Activated effector memory CD4-positive, alpha-beta T cell treated with Interleukin-2 at 50 U/mL for 16 hours (primary cell): ENCODE measurements around the gene RAB6B.

Experiments used
- DNase-seq: peaks from one replicate; pipeline ENCODE4 v3.0.0-alpha.2; 2020

Gene RAB6B

DNA sequence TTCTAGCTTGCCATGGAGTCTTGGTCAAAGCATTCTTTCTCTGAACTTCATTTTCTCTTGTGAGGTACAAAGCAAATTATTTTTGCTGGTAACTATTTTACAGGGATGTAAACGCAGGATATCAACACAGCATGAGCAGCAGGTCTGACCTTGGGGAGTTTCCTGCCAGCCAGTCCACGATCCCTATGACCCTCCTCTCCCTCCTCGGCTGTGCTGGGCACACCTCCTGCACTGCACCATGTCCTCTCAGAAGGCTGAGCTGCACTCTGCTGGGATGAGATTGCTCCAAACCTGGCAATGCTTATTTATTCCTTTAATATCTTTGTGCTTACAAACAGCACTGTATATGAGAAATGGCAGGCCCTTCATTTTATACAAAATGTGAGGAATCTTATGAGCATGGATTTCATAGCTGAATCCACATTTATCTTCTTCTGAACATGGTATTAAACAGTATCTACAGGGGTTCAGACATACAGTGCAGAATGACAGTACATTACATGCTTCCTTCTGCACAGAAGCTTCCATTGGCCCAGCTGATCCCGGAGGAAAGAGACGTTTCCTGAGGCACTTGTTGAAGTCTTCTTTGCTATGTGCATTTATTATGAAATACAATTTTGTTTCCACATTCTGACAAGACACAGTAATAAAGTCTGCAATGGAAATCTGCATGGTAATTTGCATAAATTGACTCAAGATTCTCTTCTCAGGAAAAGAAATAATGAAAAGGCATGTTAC lies 41.2 kb downstream of the RAB6B start:
- no peak for DNase-seq

DNA sequence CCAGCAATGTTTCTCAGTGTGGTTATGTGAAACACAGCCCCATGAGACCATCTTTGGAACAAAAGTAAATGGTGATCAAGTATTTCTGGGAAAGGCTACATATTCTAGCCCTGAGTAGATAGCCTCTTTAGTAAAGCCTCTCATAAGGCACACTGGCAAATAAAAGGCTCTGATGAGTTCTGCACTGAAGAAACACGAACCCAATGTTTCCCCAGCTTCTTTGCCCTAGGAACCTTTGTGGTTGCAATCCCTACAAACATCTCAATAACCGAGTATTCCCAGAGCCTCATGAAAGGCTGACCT lies 41.8 kb downstream of the RAB6B start:
- DNase-seq = no peak

DNA sequence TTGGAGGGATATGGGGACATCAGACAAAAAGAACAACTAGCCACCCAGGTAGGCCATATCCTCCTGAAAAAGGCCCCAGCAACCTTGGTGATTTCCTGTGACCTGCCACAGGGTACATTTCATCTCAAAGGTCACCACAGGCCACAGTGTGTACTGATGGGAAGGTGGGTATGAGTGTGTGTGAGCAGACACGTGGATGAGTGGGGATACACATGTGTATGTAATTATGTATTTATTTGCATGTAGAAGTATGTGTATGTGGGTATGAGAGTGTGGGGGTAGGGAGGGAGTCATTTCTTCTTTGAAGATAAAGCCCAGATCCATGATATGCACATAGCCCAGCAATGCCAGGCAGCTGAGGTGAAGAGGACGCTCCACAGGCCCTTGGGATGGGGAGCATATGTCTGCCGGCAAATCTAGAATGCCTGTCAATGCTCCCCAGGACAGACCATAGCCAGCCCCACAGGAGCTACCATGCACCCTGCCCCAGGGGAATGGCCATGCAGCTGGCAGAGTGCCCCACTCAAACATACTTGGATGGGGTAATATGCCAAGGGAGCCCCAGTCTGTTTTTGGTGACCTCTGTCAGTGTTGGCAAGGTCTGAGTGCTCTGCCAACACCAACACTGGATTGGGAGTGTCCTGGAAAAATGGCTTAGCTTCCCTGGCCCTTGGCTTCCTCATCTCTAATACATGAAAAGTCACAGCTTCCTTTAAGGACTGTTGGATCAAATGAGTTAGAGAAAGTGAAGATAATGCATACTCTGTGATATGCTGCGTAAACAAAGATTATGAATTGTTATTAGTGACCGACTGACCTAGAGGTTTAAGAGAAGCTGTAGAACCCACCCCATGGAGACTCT lies 42.4 kb downstream of the RAB6B start:
- no peak for DNase-seq

DNA sequence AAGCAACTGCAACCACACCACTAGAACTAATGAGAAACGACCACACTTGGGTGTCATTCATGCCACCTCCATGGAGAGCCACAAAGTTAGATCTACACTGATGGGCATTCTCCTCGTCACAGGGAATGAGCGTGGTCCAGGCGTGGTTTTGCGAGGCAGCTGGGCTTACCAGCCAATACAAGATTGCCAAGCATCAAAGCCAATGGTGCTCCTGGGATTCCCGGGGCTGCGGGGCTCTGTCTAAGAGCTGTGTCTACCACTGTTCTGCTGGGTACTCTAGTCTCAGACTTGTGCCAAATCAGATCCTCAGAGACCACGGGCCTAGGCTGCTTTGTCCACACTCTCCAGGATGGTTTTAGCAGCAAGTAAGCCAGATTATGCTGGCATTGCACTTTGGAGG lies 43.8 kb downstream of the RAB6B start:
- no peak for DNase-seq

DNA sequence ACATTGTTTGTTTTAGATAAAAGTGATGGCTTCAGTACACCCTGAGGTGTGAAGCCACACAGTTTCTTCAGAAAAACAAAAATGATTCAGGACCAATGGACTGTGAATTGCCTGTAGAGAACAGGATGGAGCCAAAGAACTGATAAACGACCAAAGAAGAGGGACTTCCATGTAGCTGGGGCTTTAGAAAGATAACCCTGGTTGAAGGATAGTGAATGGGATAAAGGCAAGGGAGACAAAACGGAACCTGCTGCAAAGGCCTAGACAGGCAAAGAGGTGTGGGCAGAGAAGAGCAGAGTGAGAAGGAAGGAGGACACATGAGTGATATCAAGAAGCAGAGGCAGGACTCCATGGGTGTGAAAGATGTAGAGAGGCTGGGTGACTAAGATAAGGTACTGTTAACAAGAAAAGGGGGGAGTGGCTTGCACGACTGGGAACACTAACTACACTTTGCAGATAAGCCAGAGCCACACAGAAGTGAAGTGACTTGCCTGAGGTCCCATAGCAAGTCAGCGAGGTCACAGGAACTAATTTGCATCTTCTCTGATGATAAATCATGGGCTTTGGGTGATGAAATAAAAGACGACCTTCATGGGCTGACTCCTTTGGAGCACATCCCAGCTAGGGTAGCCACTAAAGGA lies 44.3 kb downstream of the RAB6B start:
- DNase-seq = no peak

DNA sequence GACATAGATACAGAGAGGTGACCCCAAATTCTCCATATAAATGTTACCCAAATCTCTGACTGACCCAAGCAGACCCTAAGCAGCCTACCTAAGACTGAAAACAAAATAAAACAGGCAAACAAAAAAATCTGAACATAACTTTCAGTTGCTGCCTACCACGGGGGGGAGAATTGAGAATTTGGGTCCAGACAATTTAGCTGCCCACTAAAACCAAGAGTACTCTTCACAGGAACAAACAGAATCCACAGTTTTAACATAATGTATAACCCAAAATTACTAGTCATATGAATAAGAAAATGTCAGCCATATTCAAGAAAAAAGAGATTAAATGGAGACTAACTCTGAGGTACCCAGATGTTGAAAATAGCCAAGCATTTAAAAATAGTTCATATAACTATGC lies 45.6 kb downstream of the RAB6B start:
- no peak for DNase-seq

DNA sequence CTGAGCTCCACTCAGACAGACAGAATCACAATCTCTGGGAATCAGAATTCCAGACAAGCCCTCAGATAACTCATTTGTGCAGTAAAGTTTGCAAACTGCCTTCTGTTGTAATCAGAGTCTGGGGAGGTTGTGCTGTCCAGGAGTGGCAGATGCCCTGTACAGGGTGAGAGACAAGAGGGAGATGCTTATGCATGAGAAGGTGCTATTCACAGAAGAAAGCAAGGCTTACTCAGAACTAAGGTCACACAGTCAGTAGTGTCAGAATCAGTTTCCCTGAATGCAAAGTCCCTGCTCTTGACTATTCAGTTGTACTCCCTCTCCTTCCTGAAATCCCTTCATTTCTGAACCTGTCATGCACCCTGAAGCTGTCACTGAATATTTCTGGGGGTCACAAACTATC lies 46.3 kb downstream of the RAB6B start:
- DNase-seq = no peak

DNA sequence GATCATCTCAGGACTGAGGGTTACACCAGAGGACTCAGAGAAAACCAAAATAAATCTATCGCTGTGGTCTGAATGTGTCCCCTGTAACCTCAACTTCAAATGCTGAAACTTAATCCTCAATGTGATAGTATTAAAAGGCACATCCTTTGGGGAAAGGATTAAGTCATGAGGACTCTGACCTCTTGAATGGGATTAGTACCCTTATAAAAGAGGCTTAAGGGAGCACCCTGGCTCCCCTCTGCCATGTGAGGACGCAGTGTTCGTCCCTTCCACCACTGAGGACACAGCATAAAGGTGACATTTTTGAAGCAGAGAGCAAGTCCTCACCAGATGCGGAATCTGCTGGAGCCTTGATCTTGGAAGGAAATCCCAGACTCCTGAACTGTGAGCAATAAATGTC lies 50.6 kb downstream of the RAB6B start:
- no peak for DNase-seq

DNA sequence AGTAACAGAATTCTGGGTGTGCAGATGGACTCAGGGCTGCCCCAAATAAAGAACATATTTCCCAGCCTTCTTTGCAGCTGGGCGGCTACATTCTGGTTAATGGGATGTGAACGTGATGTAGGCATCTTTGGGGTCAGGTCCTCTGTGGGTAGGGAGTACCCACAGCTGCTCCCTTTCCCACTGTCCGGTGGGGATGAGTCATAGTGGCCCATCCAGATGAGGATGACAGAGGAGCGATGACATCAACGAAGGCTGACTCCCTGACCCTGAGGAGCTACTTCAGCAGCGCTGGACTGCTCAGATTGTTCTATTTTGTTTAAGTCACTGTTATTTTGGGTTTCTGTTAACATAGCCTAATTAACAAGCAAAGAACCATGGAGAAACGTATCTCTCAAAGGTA lies 52.0 kb downstream of the RAB6B start:
- no peak for DNase-seq

DNA sequence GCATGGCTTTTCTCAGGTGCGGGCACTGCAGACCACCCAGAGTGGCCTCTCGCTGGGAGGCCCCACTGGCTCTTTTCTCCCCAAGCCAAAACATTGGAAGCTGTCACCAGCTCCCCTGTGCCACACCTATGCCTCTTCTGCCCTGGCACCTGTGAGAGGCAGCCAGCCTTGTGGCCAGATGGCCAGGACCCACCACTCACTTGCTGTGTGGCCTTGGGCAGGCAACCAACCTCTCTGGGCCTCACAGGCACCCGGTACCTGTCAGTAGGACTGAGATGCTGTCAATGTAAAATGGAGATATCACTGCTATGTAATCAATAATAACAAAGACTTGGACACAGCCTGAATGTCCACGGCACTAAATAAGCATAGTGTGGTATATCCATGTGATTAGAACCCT lies 53.5 kb downstream of the RAB6B start:
- no peak for DNase-seq

DNA sequence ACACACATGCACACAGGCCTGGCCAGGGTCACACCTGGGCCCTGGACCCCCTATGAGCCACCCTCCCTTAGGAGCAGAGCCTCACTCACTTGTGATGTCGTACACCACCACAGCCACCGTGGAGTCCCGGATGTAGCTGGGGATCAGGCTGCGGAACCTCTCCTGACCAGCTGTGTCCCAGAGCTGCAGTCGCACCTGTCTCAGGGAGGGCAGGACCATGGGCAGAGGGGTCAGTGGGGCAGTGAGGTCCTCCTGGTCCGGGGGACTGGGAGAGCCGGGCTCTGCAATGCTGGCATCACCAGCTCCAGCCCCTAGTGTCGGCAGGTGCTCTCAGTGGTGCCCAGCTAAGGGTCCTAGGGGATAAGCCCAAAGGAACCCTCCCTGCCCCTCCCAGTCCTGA lies 54.5 kb downstream of the RAB6B start:
- DNase-seq = no peak

DNA sequence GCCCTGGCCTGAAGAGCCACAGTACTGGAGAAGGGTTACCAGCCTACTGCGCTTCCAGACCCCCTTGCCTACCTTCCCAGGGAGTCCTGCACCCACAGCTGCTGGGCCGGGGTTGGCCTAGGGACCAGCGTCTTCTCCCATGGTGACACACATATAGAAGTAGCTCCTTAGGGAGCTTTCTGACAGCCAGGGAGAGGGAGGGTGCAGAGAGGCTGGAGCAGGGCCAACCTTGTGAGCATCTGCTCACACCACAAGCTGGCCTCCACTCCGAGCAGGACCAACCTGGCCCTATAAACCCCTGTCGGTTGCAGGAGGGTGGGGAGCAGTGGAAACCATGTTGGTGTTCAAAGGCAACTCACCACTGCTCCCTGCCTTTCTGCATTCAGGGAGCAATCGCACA lies 54.9 kb downstream of the RAB6B start:
- DNase-seq = no peak

DNA sequence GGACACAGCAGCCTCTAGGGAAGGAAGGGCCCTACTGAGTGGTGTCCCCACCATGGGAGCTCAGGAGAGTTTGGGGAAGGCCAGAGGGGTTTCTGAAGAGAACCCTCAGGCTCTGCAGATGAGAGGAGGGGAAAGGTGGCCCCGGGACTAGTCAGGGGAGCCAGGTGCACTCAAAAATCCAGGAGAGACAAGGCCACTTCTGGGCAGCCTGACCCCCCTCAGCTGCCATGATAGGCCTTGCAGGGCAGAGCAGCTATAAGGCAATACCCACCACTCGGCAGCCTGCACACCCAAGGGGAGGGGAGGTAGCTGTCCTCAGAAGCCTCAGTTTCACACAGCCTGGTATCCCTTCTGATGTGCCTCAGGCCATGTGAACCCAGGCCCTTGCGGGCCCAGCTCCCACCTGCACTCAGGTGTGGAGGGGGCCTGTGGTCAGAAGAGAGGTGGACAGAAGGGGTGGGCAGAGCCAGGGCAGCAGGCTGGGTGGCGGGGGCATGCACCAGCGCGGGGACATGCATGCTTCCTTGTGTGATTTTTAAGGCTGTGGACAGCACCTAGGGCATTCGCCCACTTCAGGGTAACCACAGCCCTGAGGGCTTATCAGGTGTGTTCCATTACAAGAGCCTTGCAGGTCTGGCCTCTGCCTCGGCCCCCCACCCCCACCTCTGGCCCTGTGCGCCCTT lies 55.5 kb downstream of the RAB6B start:
- no peak for DNase-seq

DNA sequence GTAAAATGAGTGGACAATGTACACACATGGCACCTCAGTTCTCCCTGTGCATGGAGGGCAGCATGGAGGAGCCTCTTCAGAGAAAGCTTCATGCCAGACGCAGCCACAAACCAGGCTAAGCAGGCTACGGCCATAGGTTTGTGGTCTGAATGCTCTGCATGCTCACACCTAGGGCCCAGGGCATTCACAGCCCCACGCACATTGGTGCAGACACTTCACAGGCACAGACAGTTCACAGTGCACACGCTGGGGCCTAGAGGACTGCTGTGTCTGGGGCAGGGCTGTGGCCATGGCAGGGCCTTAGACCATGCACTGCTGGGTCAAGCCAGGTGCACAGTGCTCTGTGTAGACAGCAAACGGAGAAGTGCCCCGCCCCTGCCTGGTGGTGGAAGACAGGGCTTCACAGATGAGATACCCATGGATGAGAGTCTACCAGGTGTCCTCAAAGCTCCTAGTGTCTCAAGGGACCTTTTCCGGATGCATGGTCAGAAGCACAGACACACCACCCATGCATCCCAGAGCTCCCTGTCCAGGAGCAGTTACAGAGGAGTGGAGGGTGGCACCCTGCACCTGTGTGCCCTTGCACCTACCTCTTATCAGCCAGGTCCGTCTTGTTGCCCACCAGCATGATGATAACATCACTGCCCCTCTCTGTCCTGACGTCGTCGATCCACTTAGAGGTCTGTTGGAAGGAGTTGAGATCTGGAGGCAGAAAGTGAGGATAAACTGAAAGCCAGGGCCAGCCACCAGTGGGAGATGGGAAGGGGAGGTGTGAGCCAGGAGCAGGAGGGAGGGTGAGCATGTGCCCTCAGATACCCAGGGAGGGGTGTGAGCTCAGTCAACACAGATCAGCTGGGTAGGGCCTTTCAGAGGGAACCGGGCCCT lies 56.5 kb downstream of the RAB6B start:
- no peak for DNase-seq

DNA sequence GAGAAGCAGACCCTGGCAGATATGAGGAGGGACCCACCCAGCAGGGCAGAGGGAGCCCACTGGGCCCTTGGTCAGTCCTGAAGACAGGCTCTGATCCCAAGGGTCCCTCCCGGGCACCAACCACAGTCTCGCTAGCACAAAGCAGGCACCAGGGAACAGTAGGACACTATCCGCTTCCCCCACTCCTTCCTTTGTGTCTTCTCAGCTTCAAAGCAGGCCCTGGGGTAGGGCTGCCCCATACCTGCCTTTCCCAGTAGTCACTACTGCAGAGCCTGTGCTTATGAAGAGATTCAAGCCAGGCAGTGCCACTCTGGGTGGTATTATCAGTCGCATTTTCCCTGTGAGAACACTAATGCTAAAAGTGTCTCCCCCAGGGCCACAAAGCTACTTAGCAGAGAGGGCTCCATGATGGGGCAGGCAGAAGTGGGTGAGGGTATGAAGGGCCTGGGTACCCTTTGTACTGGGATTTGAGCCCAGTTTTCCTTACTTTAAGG lies 57.3 kb downstream of the RAB6B start:
- DNase-seq = no peak

DNA sequence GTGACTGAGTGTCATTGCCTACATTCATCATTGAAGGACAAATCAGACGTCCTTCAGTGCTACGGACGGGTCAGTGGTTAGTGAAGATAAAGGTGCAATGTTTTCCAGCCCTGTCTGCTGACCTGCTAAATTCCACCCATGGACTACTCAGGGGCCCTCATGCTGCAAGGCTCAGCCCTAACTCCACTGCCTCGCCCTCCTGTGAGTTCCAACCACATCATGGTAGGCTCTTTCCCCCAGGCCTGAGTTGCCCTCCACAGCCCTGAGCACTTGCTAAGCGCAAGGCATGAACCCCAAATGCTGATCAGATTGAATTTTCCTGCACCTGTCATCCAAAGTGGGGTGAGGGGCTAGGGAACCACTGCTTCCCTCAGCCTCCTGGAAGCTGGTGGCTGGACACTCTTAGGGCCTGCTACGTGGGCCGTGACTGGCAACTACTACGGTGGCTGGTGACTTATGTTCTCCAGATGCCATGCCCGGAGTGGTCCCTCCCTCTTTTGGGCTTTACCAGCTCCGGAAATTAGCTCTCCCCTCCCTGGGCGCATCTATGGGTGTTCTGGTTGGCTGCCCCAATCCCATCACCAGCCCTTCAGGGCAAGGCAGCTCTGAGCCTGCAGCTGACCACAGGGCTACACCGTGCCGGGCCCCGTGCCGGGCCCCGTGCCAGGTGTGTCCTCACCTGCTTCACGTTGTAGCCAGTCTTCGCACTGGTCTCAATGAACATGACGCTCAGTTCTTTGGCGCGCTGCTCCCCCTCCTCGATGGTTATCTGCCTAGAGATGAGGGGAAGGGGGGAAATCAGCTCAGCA lies 58.0 kb downstream of the RAB6B start:
- DNase-seq = no peak

DNA sequence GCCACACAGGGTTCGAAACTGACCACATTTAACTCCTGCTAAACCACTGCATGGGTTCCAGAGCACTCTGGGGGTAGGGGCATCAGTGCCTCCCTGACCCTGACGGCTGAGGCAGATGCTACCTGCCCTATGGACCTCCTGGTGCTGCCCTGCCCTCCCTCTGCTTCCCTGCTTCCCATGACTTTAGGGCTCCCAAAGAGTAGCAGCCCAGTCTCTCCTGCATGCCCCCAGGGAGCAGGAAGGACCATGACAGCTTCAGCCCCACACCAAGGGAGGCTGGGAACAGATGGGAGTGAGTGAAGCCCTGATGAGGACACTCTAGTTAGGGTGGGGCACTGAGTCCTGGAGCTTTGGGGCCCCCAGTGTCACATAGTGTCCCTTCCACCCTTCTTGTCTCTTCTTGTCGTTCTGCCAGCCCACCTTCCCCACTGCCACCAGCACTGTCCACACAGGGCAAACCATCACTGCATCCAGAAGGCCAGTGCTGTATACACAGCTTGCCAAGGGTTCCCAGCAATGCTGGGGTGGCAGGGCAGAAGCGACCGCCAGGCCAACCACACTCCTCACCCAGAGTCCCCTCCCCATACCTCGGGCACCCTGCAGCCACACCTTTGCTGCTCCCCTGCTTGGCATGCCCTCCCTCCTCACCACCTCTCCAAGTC lies 59.1 kb downstream of the RAB6B start:
- DNase-seq = no peak

DNA sequence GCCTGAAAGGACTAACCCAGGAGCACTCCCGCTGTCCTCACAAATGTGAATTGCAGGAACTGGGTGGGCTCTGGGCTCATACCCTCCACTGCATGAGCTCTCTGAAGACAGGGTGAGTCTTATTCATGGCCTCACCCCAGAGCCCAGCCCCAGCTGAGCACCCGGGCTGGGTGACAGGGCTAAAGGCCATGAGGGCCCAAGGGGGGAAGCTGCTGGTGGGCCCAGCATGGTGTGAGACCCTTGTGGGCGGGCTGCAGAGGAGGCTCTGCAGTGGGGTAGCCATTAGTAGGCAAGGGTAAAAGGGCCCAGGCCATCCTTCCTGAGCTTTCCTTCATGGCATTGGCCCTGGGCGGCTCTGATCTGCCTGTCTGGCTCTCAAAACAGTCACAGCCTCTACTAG lies 59.7 kb downstream of the RAB6B start:
- no peak for DNase-seq

DNA sequence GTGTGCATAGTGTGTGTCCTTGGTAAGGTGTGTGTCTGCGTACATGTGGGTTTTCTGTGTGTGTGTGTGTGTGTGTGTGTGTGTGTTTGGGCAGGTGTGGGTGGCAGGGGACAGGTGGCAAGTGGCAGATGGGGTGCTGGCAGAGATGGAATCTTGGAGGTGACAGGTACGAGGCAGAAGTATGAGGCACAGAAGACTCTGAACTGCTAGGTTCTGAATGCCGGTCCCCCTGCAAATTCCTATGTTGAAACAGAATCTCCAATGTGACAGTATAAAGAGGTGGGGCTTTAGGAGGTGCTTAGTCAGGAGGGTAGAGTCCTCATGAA lies 60.3 kb downstream of the RAB6B start:
- no peak for DNase-seq

DNA sequence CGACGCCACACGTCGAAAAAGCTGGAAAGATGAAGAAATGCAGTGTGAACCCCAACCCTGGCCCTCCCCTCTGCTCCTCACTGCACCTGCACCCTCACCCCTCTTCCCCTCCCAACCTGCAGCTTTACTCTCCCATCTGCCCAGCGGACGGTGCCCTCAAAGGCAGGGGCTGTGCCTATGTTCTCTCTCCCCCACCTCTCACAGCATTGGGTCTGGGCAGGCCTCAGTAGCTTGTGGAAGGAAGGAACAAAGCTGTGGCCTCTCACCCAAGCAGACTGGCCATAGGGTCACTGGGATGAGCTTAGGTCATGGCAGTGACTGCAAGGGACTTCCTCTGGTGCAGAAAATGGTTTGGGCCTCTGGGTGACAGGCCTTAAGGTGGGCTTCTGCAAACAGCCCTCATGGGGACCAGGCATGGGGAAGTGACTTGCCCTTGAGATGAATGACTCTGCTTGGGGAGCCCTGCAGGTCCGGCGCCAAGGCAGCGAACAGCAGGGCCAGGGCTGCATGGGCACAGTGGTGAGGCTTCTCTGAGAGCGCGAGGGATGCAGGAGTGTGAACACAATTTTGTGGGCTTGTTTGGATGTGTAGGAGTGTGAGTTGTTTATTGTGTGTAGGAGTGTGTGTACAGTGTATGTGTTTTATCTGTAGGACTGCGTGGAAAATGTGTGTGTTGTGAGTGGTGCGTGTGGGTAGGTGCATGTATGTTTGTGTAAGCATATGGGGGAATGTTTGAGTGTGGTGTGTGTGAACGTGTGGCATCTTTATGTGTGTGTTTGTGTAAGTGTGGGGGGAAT lies 60.9 kb downstream of the RAB6B start:
- no peak for DNase-seq
